ENCODE measurements around the gene TTLL11. TPM values are rescaled to one million over a fixed set of nuclear protein-coding genes. Genes with fewer than 3 reads are reported as not detected.

The TTLL11 gene
- polyA plus RNA-seq, 1 of the 3 experiments (the other 2 are of a cell fraction) = 6.8 TPM

DNA sequence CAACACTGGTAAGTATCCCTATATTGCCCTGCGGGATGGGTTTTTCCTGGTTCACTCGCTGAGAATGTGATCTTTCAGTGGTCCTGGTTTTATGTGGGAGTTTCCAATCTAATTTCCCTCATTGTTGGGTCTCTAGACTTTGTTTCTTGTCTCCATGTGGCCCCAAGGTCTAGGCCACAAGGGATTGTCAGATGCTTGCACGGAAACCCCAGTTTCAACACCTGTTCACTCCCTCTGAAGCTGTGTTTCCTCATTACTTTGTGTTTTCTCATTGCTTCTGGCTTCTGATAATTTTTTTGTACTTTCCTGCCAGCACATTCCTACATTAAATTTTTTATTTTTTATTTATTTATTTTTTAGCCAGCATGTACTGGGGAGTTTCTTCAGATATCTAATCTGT lies 191.5 kb downstream of the TTLL11 start:
- no peak overlapping the region for H3K9ac ChIP-seq
- ChIA-PET POLR2A (no interaction called here), CTCF (no interaction called here)
- peaks cover 9% of the 10 kb centered on the region for H3K9me3 ChIP-seq
- WGBS (ENCODE audit: low lambda C conversion rate) = 94% methylated on average over 3 of the region's 3 CpGs
- H3K79me2 ChIP-seq (ENCODE audit: insufficient read depth) = peaks cover 3% of the 10 kb centered on the region; the same call in 1 of the 2 replicates
- no peaks in the 10 kb centered on the region for H3K9me2 ChIP-seq
- TF ChIP-seq JUND (IDR thresholded peaks at IDR 0.05) (no peak), TCF12 (IDR thresholded peaks at IDR 0.05) (no peak), EZH2phosphoT487 (IDR thresholded peaks at IDR 0.05; ENCODE audit: borderline replicate concordance, low read depth) (no peak), RAD21 (IDR thresholded peaks at IDR 0.05; ENCODE audit: low read length) (no peak), EP300 (IDR thresholded peaks at IDR 0.05; ENCODE audit: borderline replicate concordance in 1 of 2, low read depth in 1 of 2, low read length in 1 of 2) (no peak), NFIC (IDR thresholded peaks at IDR 0.05; ENCODE audit: borderline replicate concordance) (no peak)
- TF ChIP-seq, protein P1, sequence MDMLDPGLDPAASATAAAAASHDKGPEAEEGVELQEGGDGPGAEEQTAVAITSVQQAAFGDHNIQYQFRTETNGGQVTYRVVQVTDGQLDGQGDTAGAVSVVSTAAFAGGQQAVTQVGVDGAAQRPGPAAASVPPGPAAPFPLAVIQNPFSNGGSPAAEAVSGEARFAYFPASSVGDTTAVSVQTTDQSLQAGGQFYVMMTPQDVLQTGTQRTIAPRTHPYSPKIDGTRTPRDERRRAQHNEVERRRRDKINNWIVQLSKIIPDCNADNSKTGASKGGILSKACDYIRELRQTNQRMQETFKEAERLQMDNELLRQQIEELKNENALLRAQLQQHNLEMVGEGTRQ (IDR thresholded peaks at IDR 0.05; ENCODE audit: borderline replicate concordance, low read depth, low read length) = no peak
- TF ChIP-seq, protein P2, sequence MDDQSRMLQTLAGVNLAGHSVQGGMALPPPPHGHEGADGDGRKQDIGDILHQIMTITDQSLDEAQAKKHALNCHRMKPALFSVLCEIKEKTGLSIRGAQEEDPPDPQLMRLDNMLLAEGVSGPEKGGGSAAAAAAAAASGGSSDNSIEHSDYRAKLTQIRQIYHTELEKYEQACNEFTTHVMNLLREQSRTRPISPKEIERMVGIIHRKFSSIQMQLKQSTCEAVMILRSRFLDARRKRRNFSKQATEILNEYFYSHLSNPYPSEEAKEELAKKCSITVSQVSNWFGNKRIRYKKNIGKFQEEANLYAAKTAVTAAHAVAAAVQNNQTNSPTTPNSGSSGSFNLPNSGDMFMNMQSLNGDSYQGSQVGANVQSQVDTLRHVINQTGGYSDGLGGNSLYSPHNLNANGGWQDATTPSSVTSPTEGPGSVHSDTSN (IDR thresholded peaks at IDR 0.05) = no peak
- no peak overlapping the region for H2AFZ ChIP-seq (ENCODE audit: low read depth)
- peak overlapping the region; percentile 74 to 94; a peak in 3 of 4 replicates for H3K27ac ChIP-seq (ENCODE audit: low read depth in 2 of 2, low read length in 1 of 2)
- no peaks in the 10 kb centered on the region for H4K20me1 ChIP-seq (ENCODE audit: insufficient read depth)
- peaks cover 42% of the 10 kb centered on the region for H3F3A ChIP-seq (replicated peaks; ENCODE audit: insufficient read depth)
- H3K4me1 ChIP-seq (ENCODE audit: control insufficient read depth in 1 of 2, insufficient read depth in 2 of 2, low read depth in 1 of 2, low read length in 1 of 2) = peaks cover 14 to 20% of the 10 kb centered on the region in 2 experiments
- peaks cover 0 to 9% of the 10 kb centered on the region in 2 experiments for H3K36me3 ChIP-seq (replicated peaks in 1 of 2; ENCODE audit: control insufficient read depth in 1 of 2, insufficient read depth in 2 of 2, low read length in 1 of 2)
- H3K4me3 ChIP-seq (ENCODE audit: low read depth in 2 of 2, low read length in 1 of 2) = no peak overlapping the region
- no peaks in the 10 kb centered on the region for H3K27me3 ChIP-seq (ENCODE audit: insufficient read depth)
- DNase-seq = no peak
- H3K4me2 ChIP-seq = no peak overlapping the region

DNA sequence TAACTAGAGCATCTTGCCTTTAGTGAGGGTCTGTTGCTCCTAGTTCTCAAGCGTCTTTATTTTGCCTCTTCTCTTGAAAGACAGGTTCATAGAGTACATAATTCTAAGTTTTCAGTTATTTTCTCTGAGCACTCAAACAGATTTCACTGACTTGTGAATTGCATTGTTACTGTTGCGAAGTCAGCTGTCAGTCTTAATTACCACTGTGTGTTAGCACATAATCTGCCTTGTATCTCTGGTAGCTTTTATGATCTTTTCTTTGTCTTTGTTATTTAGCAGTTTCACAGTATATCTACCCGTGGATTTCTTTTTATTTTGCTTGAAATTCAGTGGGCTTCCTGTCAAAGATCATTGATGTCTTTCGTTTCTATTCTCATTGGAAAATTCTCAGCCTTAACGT lies 192.9 kb downstream of the TTLL11 start:
- Histone ChIP-seq H3K79me2 (ENCODE audit: insufficient read depth) (no peaks in the 10 kb centered on the region; the same call in 1 of the 2 replicates), H4K20me1 (ENCODE audit: insufficient read depth) (no peaks in the 10 kb centered on the region), H3K36me3 (replicated peaks in 1 of 2; ENCODE audit: control insufficient read depth in 1 of 2, insufficient read depth in 2 of 2, low read length in 1 of 2) (peaks cover 0 to 9% of the 10 kb centered on the region in 2 experiments), H3K4me1 (ENCODE audit: control insufficient read depth in 1 of 2, insufficient read depth in 2 of 2, low read depth in 1 of 2, low read length in 1 of 2) (peaks cover 10 to 16% of the 10 kb centered on the region in 2 experiments), H3K27ac (ENCODE audit: low read depth in 2 of 2, low read length in 1 of 2) (no peak overlapping the region), H3K27me3 (ENCODE audit: insufficient read depth) (no peaks in the 10 kb centered on the region), H3K9me3 (peaks cover 9% of the 10 kb centered on the region), H3F3A (replicated peaks; ENCODE audit: insufficient read depth) (peaks cover 38% of the 10 kb centered on the region), H3K4me3 (ENCODE audit: low read depth in 2 of 2, low read length in 1 of 2) (no peak overlapping the region), H2AFZ (ENCODE audit: low read depth) (no peak overlapping the region), H3K9me2 (no peaks in the 10 kb centered on the region), H3K9ac (no peak overlapping the region), H3K4me2 (no peak overlapping the region)
- TF ChIP-seq CHD2 (IDR thresholded peaks at IDR 0.05; ENCODE audit: low read length, partially characterized antibody) (no peak), RFX5 (IDR thresholded peaks at IDR 0.05; ENCODE audit: low read length) (no peak), MEF2A (IDR thresholded peaks at IDR 0.05; ENCODE audit: borderline replicate concordance, low read depth) (no peak), ELF1 (IDR thresholded peaks at IDR 0.05) (no peak), TCF12 (IDR thresholded peaks at IDR 0.05) (no peak), SMC3 (IDR thresholded peaks at IDR 0.05; ENCODE audit: low read depth, low read length) (no peak), JUND (IDR thresholded peaks at IDR 0.05) (no peak)
- TF ChIP-seq, protein P3, sequence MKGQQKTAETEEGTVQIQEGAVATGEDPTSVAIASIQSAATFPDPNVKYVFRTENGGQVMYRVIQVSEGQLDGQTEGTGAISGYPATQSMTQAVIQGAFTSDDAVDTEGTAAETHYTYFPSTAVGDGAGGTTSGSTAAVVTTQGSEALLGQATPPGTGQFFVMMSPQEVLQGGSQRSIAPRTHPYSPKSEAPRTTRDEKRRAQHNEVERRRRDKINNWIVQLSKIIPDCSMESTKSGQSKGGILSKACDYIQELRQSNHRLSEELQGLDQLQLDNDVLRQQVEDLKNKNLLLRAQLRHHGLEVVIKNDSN (IDR thresholded peaks at IDR 0.05; ENCODE audit: borderline replicate concordance, low read depth) = no peak
- TF ChIP-seq, protein P4, sequence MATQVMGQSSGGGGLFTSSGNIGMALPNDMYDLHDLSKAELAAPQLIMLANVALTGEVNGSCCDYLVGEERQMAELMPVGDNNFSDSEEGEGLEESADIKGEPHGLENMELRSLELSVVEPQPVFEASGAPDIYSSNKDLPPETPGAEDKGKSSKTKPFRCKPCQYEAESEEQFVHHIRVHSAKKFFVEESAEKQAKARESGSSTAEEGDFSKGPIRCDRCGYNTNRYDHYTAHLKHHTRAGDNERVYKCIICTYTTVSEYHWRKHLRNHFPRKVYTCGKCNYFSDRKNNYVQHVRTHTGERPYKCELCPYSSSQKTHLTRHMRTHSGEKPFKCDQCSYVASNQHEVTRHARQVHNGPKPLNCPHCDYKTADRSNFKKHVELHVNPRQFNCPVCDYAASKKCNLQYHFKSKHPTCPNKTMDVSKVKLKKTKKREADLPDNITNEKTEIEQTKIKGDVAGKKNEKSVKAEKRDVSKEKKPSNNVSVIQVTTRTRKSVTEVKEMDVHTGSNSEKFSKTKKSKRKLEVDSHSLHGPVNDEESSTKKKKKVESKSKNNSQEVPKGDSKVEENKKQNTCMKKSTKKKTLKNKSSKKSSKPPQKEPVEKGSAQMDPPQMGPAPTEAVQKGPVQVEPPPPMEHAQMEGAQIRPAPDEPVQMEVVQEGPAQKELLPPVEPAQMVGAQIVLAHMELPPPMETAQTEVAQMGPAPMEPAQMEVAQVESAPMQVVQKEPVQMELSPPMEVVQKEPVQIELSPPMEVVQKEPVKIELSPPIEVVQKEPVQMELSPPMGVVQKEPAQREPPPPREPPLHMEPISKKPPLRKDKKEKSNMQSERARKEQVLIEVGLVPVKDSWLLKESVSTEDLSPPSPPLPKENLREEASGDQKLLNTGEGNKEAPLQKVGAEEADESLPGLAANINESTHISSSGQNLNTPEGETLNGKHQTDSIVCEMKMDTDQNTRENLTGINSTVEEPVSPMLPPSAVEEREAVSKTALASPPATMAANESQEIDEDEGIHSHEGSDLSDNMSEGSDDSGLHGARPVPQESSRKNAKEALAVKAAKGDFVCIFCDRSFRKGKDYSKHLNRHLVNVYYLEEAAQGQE (IDR thresholded peaks at IDR 0.05; ENCODE audit: low read depth, low read length) = no peak
- DNase-seq = no peak
- CTCF ChIA-PET = no interaction called here
- WGBS (ENCODE audit: low lambda C conversion rate) = 81% methylated on average over 5 of the region's 5 CpGs
- POLR2A ChIA-PET = no interaction called here

Measured in SK-N-SH (cell line).